Kidney (tissue), 14 donors: Measurements from ENCODE around the gene TBC1D8. TPM values are rescaled to one million over a fixed set of nuclear protein-coding genes. Genes with fewer than 3 reads are reported as not detected.

Experiments used
- DNase-seq, 5 donors: peaks; one replicate each; pipeline ENCODE4 v3.0.0-alpha.2; 2013 to 2020
- FAIRE-seq: peaks from 2 replicates; lab custom pipeline; 2012; peaks lifted over from hg19 to GRCh38; lab: Jason Lieb, UNC
- H3K27ac ChIP-seq, 2 donors: one replicate each; pipeline ENCODE4 v1.7.0; 2013; ENCODE audit warnings: low read depth in 2 of 2, low read length in 2 of 2, inconsistent platforms in 1 of 2
- H3K27me3 ChIP-seq: one replicate; pipeline ENCODE4 v1.7.1; 2013; ENCODE audit warnings: low read length, inconsistent platforms; ENCODE audit not compliant: control insufficient read depth, insufficient read depth
- H3K36me3 ChIP-seq, 3 donors: one replicate each; pipeline versions ENCODE4 v1.7.0 to v1.7.1; 2013; ENCODE audit warnings: low read length in 3 of 3, control low read depth in 1 of 3, inconsistent platforms in 1 of 3; ENCODE audit not compliant: insufficient read depth in 3 of 3, control insufficient read depth in 2 of 3
- H3K4me1 ChIP-seq, 3 donors: one replicate each; pipeline versions ENCODE4 v1.7.0 to v1.7.1; 2013; ENCODE audit warnings: low read length in 3 of 3, inconsistent platforms in 1 of 3, low read depth in 1 of 3; ENCODE audit not compliant: control insufficient read depth in 2 of 3, insufficient read depth in 2 of 3
- H3K4me3 ChIP-seq, 3 donors: one replicate each; pipeline versions ENCODE4 v1.7.0 to v1.8.1; 2013; ENCODE audit warnings: low read length in 3 of 3, control low read depth in 1 of 3, inconsistent platforms in 1 of 3
- H3K9ac ChIP-seq, 3 donors: one replicate each; pipeline versions ENCODE4 v1.7.0 to v1.7.1; 2013; ENCODE audit warnings: low read length in 3 of 3, control low read depth in 1 of 3, inconsistent platforms in 1 of 3
- H3K9me3 ChIP-seq, 3 donors: one replicate each; pipeline versions ENCODE4 v1.7.0 to v1.7.1; 2013; ENCODE audit warnings: low read length in 3 of 3, control low read depth in 1 of 3, inconsistent platforms in 1 of 3; ENCODE audit not compliant: control insufficient read depth in 2 of 3, insufficient read depth in 1 of 3
- intact Hi-C: fragments of 100-400 bp; cut with DNase I; formaldehyde crosslinking; loops from one replicate; pipeline ENCODE4 v1.11.1; 2022
- polyA plus RNA-seq: library from polyadenylated mRNA; stranded (reverse); fragments of 350-450 nt; fragmentation: Illumina TruSeq; extraction: RNeasy Lipid Tissue Mini Kit (QIAGEN cat#74804); gene quantifications from one replicate; pipeline ENCODE4 v1.2.3, GENCODE V29; 2014; ENCODE audit warnings: low read depth, low replicate concordance; ENCODE audit not compliant: insufficient read depth
- total RNA-seq: library from RNA; stranded (reverse); fragmentation: NEBNext Ultra II Directional; extraction: Animal tissue kit (Norgen Biotek cat#: 25700); gene quantifications from one replicate; pipeline ENCODE4 v1.2.1, GENCODE V29; 2021
- TF ChIP-seq, protein P1 (sequence below): IDR thresholded peaks from 3 replicates; pipeline ENCODE4 v1.5.1; 2012; ENCODE audit warnings: mild to moderate bottlenecking, moderate library complexity, borderline replicate concordance; ENCODE audit not compliant: insufficient read depth; ENCODE audit errors: extremely low read depth
- donor health status: control.
- donor health status: control.
- donor health status: control.
- donor health status: control.
- donor health status: control.
- donor health status: DM: yes; HTN: yes; CAD: no.
- donor health status: Normal renal cell carcinoma (clear cell type).

The TBC1D8 gene
- total and polyA plus RNA-seq, 2 donors from 2014 or later = 7.4 to 47.9 TPM

DNA sequence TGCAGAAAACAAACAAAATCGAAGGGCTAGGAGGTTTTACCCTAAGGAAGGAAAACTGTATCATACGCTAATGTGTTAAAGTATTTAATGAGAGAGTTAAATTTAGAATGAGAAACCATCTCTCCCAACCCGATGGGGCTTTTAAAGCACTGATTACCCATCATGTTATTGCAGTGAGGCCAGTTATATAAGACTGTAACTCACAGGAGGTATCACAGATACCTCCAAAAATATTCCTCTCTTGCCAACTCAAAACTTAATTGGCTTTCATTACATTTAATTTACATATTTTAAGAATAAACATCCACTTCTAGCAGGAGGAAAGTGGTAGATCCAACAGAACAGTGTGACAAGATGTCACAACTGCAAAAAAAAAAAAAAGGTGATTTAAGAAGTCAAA lies 92.8 kb downstream of the TBC1D8 start:
- H3K27ac ChIP-seq = no peak overlapping the region
- H3K36me3 ChIP-seq = peaks cover 0 to 5% (median 0%) of the 10 kb centered on the region in 3 donors
- no peak for DNase-seq
- no peaks in the 10 kb centered on the region for H3K9me3 ChIP-seq
- H3K27me3 ChIP-seq = no peaks in the 10 kb centered on the region
- TF ChIP-seq, protein P1, sequence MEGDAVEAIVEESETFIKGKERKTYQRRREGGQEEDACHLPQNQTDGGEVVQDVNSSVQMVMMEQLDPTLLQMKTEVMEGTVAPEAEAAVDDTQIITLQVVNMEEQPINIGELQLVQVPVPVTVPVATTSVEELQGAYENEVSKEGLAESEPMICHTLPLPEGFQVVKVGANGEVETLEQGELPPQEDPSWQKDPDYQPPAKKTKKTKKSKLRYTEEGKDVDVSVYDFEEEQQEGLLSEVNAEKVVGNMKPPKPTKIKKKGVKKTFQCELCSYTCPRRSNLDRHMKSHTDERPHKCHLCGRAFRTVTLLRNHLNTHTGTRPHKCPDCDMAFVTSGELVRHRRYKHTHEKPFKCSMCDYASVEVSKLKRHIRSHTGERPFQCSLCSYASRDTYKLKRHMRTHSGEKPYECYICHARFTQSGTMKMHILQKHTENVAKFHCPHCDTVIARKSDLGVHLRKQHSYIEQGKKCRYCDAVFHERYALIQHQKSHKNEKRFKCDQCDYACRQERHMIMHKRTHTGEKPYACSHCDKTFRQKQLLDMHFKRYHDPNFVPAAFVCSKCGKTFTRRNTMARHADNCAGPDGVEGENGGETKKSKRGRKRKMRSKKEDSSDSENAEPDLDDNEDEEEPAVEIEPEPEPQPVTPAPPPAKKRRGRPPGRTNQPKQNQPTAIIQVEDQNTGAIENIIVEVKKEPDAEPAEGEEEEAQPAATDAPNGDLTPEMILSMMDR = no peak
- H3K4me1 ChIP-seq = peaks cover 0 to 4% (median 0%) of the 10 kb centered on the region in 3 donors
- no peak overlapping the region for H3K4me3 ChIP-seq
- no peak for FAIRE-seq
- intact Hi-C loops = no loop called here
- H3K9ac ChIP-seq = no peak overlapping the region

DNA sequence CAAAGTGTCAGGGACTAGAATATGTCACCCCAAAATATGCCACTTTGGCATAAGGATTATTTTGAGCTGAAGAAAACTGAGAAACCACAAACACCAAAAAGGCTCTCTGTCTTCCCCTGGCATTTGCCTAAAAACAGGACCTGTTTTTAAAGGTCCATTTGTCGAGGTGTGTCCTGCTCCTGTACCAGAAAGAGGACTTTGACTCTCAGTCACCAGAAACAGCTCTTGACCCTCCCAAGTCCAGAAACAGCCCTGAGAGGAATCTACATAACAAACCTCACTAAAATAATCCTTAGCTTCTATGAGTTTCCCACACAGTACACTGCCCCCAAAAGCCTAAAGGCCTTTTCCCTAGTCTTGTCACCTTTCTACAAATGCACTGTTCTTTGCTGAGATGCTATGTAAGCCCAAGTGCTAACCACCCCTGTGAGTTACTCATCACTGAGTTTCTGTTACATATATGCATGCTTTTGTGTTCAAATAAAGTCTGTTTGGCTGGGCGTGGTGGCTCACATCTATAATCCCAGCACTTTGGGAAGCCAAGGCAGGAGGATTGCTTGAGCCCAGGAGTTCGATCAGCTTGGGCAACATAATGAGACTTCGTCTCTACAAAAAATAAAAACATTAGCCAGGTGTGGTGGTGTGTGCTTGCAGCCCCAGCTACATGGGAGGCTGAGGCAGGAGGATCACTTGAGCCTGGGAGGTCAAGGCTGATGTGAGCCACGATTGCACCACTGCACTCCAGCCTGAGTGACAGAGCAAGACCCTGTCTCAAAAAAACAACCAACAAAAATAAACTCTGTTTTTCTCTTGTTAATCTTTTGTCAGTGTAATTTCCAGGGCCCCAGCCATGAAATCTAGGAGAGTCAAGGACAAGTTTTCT lies 93.9 kb downstream of the TBC1D8 start:
- no peak for DNase-seq
- no peak overlapping the region for H3K27ac ChIP-seq
- no peaks in the 10 kb centered on the region for H3K4me1 ChIP-seq
- TF ChIP-seq, protein P1 = no peak
- H3K9ac ChIP-seq = no peak overlapping the region
- H3K36me3 ChIP-seq = peaks cover 0 to 9% (median 0%) of the 10 kb centered on the region in 3 donors
- H3K9me3 ChIP-seq = no peaks in the 10 kb centered on the region
- FAIRE-seq = no peak
- intact Hi-C loops = no loop called here
- H3K4me3 ChIP-seq = no peak overlapping the region
- H3K27me3 ChIP-seq = no peaks in the 10 kb centered on the region

DNA sequence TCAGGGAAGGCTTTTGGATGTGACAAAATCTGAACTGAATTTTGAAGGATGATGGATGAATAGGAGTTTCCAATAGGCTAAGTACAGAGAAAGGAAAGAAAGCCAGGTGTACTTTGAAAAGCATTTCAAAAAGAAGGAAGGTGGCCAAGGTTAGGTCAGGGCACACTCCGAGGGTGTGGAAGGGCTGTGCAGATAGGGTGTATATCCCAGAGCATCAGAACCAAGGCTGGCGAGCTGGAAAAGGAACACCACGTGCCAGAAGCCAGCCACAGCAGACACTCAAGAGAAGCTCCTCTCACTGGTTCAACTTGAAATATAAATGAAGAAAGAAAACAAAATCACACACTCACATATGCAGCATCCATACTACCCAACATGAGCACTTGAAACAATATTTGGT lies 98.1 kb downstream of the TBC1D8 start:
- Histone ChIP-seq H3K36me3 (peaks cover 0 to 8% (median 0%) of the 10 kb centered on the region in 3 donors), H3K4me3 (no peak overlapping the region), H3K9ac (no peak overlapping the region), H3K9me3 (no peaks in the 10 kb centered on the region), H3K4me1 (no peaks in the 10 kb centered on the region), H3K27me3 (no peaks in the 10 kb centered on the region), H3K27ac (no peak overlapping the region)
- DNase-seq = no peak
- FAIRE-seq = no peak
- intact Hi-C loops = no loop called here
- TF ChIP-seq, protein P1 = no peak
